ENCODE data around the gene SCAF1. TPM values are rescaled to one million over a fixed set of nuclear protein-coding genes. Genes with fewer than 3 reads are reported as not detected.
A peak's percentile ranks its signal among the peaks of the same experiment; 100 is the strongest.

Gene SCAF1
- polyA plus RNA-seq, 3 donors, result 12.7 to 23.5 (median 17.4) TPM

- 2 to 4% (median 2%) methylated on average over 21 of the region's 21 CpGs for WGBS, 3 donors
- H3K27ac ChIP-seq (ENCODE audit: low read depth, low read length), result peak overlapping the region; percentile 36
These were observed 36.1 kb downstream of the SCAF1 start for GRCh38 chr19:49677901-49678674.

GRCh38 chr19:49678985-49679770 lies 37.2 kb downstream of the SCAF1 start:
- H3K27ac ChIP-seq (ENCODE audit: low read depth, low read length), result no peak overlapping the region
- WGBS, 3 donors, result 49 to 66% (median 66%) methylated on average over 11 to 12 of the region's 12 CpGs

GRCh38 chr19:49679771-49680413 lies 37.9 kb downstream of the SCAF1 start:
- WGBS, 3 donors, result 57 to 59% (median 59%) methylated on average over 10 of the region's 10 CpGs
- H3K27ac ChIP-seq (ENCODE audit: low read depth, low read length), result no peak overlapping the region

GRCh38 chr19:49680421-49681351 lies 38.7 kb downstream of the SCAF1 start:
- 29 to 34% (median 32%) methylated on average over 40 of the region's 40 CpGs for WGBS, 3 donors
- H3K27ac ChIP-seq (ENCODE audit: low read depth, low read length), result no peak overlapping the region

GRCh38 chr19:49681830-49682229 lies 39.8 kb downstream of the SCAF1 start:
- no peak overlapping the region for H3K27ac ChIP-seq (ENCODE audit: low read depth, low read length)
- 78 to 90% (median 88%) methylated on average over 19 of the region's 19 CpGs for WGBS, 3 donors

- H3K27ac ChIP-seq (ENCODE audit: low read depth, low read length), result no peak overlapping the region
- 80 to 92% (median 91%) methylated on average over 8 of the region's 8 CpGs for WGBS, 3 donors
These were observed 40.3 kb downstream of the SCAF1 start for GRCh38 chr19:49682274-49682673.

GRCh38 chr19:49683814-49684250 lies 41.8 kb downstream of the SCAF1 start:
- 91 to 95% (median 92%) methylated on average over 18 of the region's 18 CpGs for WGBS, 3 donors
- no peak overlapping the region for H3K27ac ChIP-seq (ENCODE audit: low read depth, low read length)

- no peak overlapping the region for H3K27ac ChIP-seq (ENCODE audit: low read depth, low read length)
- WGBS, 3 donors, result 81 to 88% (median 85%) methylated on average over 32 to 35 of the region's 35 CpGs
These were observed 42.4 kb downstream of the SCAF1 start for GRCh38 chr19:49684251-49684982.

- WGBS, 3 donors, result 80 to 86% (median 85%) methylated on average over 13 of the region's 13 CpGs
- no peak overlapping the region for H3K27ac ChIP-seq (ENCODE audit: low read depth, low read length)
These were observed 43.1 kb downstream of the SCAF1 start for GRCh38 chr19:49684983-49685553.

- 57 to 68% (median 66%) methylated on average over 21 to 23 of the region's 23 CpGs for WGBS, 3 donors
- no peak overlapping the region for H3K27ac ChIP-seq (ENCODE audit: low read depth, low read length)
These were observed 43.9 kb downstream of the SCAF1 start for GRCh38 chr19:49685845-49686332.

- 75 to 89% (median 86%) methylated on average over 26 to 27 of the region's 27 CpGs for WGBS, 3 donors
- no peak overlapping the region for H3K27ac ChIP-seq (ENCODE audit: low read depth, low read length)
These were observed 44.6 kb downstream of the SCAF1 start for GRCh38 chr19:49686503-49687088.

- H3K27ac ChIP-seq (ENCODE audit: low read depth, low read length), result no peak overlapping the region
- WGBS, 3 donors, result 53 to 69% (median 55%) methylated on average over 11 to 12 of the region's 12 CpGs
These were observed 45.1 kb downstream of the SCAF1 start for GRCh38 chr19:49687150-49687549.

GRCh38 chr19:49687566-49688316 lies 45.7 kb downstream of the SCAF1 start:
- H3K27ac ChIP-seq (ENCODE audit: low read depth, low read length), result no peak overlapping the region
- 53 to 74% (median 57%) methylated on average over 18 to 26 of the region's 26 CpGs for WGBS, 3 donors

GRCh38 chr19:49688531-49689132 lies 46.6 kb downstream of the SCAF1 start:
- H3K27ac ChIP-seq (ENCODE audit: low read depth, low read length), result no peak overlapping the region
- 61 to 81% (median 69%) methylated on average over 12 of the region's 12 CpGs for WGBS, 3 donors
